Measurements from ENCODE around the gene HS3ST6. TPM values are rescaled to one million over a fixed set of nuclear protein-coding genes. Genes with fewer than 3 reads are reported as not detected.
"Not testable (repeated sequence)": the region's sequence is repeated elsewhere in the genome, so short reads cannot be mapped to it uniquely, and the experiment has no call there.

The HS3ST6 gene
- total RNA-seq, 1 experiment from 2014 or later, result not detected

- Histone ChIP-seq H3K9me3 (ENCODE audit: low read length) (no peaks in the 10 kb centered on the region), H3K36me3 (ENCODE audit: low read depth, low read length) (no peaks in the 10 kb centered on the region), H3K79me2 (ENCODE audit: low read length) (no peaks in the 10 kb centered on the region), H2AFZ (ENCODE audit: low read length) (no peak overlapping the region), H3K4me1 (ENCODE audit: insufficient read depth, low read length) (peaks cover 6% of the 10 kb centered on the region; the same call in 1 of the 2 replicates), H3K27me3 (ENCODE audit: low read length) (peaks cover 36% of the 10 kb centered on the region), H3K4me2 (ENCODE audit: low read length) (no peak overlapping the region), H3K4me3 (ENCODE audit: low read length) (no peak overlapping the region), H3K27ac (ENCODE audit: low read length) (no peak overlapping the region), H3F3A (ENCODE audit: low read length, unreplicated experiment) (no peaks in the 10 kb centered on the region), H4K20me1 (ENCODE audit: low read length) (no peaks in the 10 kb centered on the region), H3K9ac (ENCODE audit: low read length) (no peak overlapping the region), H3K9me2 (replicated peaks; ENCODE audit: low read length) (no peaks in the 10 kb centered on the region)
- no peak for TF ChIP-seq EZH2phosphoT487 (IDR thresholded peaks at IDR 0.05; ENCODE audit: borderline replicate concordance, low read length)
- TF ChIP-seq, protein P1, sequence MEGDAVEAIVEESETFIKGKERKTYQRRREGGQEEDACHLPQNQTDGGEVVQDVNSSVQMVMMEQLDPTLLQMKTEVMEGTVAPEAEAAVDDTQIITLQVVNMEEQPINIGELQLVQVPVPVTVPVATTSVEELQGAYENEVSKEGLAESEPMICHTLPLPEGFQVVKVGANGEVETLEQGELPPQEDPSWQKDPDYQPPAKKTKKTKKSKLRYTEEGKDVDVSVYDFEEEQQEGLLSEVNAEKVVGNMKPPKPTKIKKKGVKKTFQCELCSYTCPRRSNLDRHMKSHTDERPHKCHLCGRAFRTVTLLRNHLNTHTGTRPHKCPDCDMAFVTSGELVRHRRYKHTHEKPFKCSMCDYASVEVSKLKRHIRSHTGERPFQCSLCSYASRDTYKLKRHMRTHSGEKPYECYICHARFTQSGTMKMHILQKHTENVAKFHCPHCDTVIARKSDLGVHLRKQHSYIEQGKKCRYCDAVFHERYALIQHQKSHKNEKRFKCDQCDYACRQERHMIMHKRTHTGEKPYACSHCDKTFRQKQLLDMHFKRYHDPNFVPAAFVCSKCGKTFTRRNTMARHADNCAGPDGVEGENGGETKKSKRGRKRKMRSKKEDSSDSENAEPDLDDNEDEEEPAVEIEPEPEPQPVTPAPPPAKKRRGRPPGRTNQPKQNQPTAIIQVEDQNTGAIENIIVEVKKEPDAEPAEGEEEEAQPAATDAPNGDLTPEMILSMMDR (conservative IDR thresholded peaks at IDR 0.05; ENCODE audit: low read depth, low read length), result no peak
- ATAC-seq, result no peak
- ChIA-PET CTCF (no interaction called here), POLR2A (ENCODE audit: unreplicated experiment) (no interaction called here)
- peak; percentile 7 for DNase-seq
- BruUV-seq (replicated peaks), result no TSS peak
- intact Hi-C loops (cut with micrococcal nuclease), result no loop called here
Observed at GRCh38 chr16:1920727-1921171, 2.5 kb upstream of the HS3ST6 start.

DNA sequence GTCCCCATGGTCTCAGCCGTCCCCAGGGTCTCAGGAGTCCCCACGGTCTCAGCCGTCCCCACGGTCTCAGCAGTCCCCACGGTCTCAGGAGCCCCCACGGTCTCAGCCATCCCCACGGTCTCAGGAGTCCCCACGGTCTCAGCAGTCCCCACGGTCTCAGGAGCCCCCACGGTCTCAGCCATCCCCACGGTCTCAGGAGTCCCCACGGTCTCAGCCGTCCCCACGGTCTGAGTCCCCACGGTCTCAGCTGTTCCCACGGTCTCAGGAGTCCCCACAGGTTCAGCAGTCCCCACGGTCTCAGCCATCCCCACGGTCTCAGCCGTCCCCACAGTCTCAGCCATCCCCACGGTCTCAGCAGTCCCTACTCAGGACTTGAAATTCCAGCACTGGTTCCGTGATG lies 1.9 kb upstream of the HS3ST6 start:
- H3F3A ChIP-seq (ENCODE audit: low read length, unreplicated experiment); CTCF ChIA-PET; POLR2A ChIA-PET (ENCODE audit: unreplicated experiment); H3K9ac ChIP-seq (ENCODE audit: low read length); H3K27ac ChIP-seq (ENCODE audit: low read length); H3K9me3 ChIP-seq (ENCODE audit: low read length); H3K4me1 ChIP-seq (ENCODE audit: insufficient read depth, low read length); H3K4me3 ChIP-seq (ENCODE audit: low read length); H3K36me3 ChIP-seq (ENCODE audit: low read depth, low read length); BruUV-seq (replicated peaks); H4K20me1 ChIP-seq (ENCODE audit: low read length); ATAC-seq; H3K79me2 ChIP-seq (ENCODE audit: low read length); H3K4me2 ChIP-seq (ENCODE audit: low read length); intact Hi-C loops (cut with micrococcal nuclease); H3K9me2 ChIP-seq (replicated peaks; ENCODE audit: low read length); DNase-seq; H2AFZ ChIP-seq (ENCODE audit: low read length): not testable (repeated sequence)
- peaks cover 36% of the 10 kb centered on the region for H3K27me3 ChIP-seq (ENCODE audit: low read length)

DNA sequence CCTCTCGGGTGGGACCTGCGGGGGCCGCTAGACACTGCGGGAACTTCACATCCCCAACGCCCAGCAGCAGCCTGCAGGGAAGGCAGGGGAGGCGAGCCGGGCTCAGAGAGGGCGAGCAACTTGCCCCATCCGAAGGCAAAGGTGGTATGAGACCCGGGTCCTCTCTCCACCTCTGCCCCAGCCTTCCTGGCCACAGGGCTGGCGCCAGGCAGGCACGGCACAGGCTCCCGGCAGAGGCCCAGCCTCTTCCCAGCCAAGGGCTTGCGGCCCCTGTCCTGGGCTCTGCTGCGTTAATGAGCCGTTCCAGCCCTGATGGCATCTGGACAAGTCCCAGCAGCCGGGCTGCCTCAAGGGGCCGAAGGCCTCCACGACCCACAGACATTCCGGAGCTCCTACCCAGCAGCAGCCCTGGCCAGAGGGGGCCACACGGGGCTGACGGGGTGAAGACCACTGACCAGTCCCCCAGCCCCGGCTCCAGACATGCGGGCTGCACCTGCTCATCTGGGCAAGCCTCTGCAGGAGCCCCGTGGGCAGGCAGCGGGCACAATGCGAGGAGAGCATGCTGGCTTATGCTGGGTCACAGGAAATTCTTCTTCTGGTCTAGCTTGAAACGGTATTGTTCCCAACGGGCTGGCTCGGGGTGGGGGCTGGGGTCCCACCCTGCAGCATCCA lies 1.2 kb upstream of the HS3ST6 start:
- intact Hi-C loops (cut with micrococcal nuclease), result no loop called here
- CTCF ChIA-PET, result interaction anchor here (0.7 kb wide), 1 partner anchor 199 kb away, joined by 3 read pairs; no protein-coding TSS in a partner anchor

More for the DNA sequence above, 1.2 kb upstream of the HS3ST6 start:
- Histone ChIP-seq H3K9ac (ENCODE audit: low read length) (no peak overlapping the region), H3K36me3 (ENCODE audit: low read depth, low read length) (no peaks in the 10 kb centered on the region), H3K9me3 (ENCODE audit: low read length) (no peaks in the 10 kb centered on the region), H3K79me2 (ENCODE audit: low read length) (no peaks in the 10 kb centered on the region), H3K27ac (ENCODE audit: low read length) (no peak overlapping the region), H4K20me1 (ENCODE audit: low read length) (no peaks in the 10 kb centered on the region), H3K9me2 (replicated peaks; ENCODE audit: low read length) (no peaks in the 10 kb centered on the region), H3K27me3 (ENCODE audit: low read length) (peaks cover 36% of the 10 kb centered on the region), H3K4me2 (ENCODE audit: low read length) (no peak overlapping the region), H3K4me3 (ENCODE audit: low read length) (no peak overlapping the region), H3F3A (ENCODE audit: low read length, unreplicated experiment) (no peaks in the 10 kb centered on the region), H3K4me1 (ENCODE audit: insufficient read depth, low read length) (peaks cover 6% of the 10 kb centered on the region; the same call in 1 of the 2 replicates), H2AFZ (ENCODE audit: low read length) (no peak overlapping the region)
- TF ChIP-seq EZH2phosphoT487 (IDR thresholded peaks at IDR 0.05; ENCODE audit: borderline replicate concordance, low read length), result no peak
- TF ChIP-seq EZH2 (IDR thresholded peaks at IDR 0.05; ENCODE audit: low read length, unreplicated experiment), result no peak
- TF ChIP-seq, protein P1 (conservative IDR thresholded peaks at IDR 0.05; ENCODE audit: low read depth, low read length), result no peak
- DNase-seq (no peak), ATAC-seq (peak; percentile 14; the same call in 1 of the 2 replicates)
- POLR2A ChIA-PET (ENCODE audit: unreplicated experiment), result no interaction called here
- BruUV-seq (replicated peaks), result no TSS peak
